H1 (cell line): ENCODE results near the gene MGST2. TPM values are rescaled to one million over a fixed set of nuclear protein-coding genes. Genes with fewer than 3 reads are reported as not detected.
A peak's percentile ranks its signal among the peaks of the same experiment; 100 is the strongest.
"Not testable (repeated sequence)": the region's sequence is repeated elsewhere in the genome, so short reads cannot be mapped to it uniquely, and the experiment has no call there.

Source experiments
- CTCF ChIA-PET: fragments of 300-600 bp; sonication (Branson Sonifier 250); formaldehyde crosslinking; loops from one replicate; lab custom pipeline; 2021; ENCODE audit not compliant: partially characterized antibody; lab: Charles Lee
- POLR2A ChIA-PET: fragments of 300-600 bp; sonication (Branson Sonifier 250); formaldehyde crosslinking; loops from one replicate; lab custom pipeline; 2021; ENCODE audit warnings: inconsistent platforms; ENCODE audit not compliant: partially characterized antibody; lab: Charles Lee
- DNase-seq, 2 experiments: peaks; one replicate each; pipeline versions ENCODE4 v3.0.0 to v3.0.0-alpha.2; 2010 to 2022; ENCODE audit warnings: low spot score in 2 of 2, low read depth in 1 of 2, mixed read lengths in 1 of 2
- FAIRE-seq: peaks from 2 replicates; lab custom pipeline; 2011; peaks lifted over from hg19 to GRCh38; lab: Jason Lieb, UNC
- H2AFZ ChIP-seq: 2 replicates; pipeline ENCODE4 v1.8.1; 2012; ENCODE audit warnings: low read length, inconsistent platforms
- H2AK5ac ChIP-seq: 2 replicates; pipeline ENCODE4 v1.6.1; 2013; ENCODE audit warnings: low read depth, low read length
- H2BK120ac ChIP-seq: replicated peaks from 2 replicates; pipeline ENCODE3; 2013; ENCODE audit warnings: low read depth, low read length, inconsistent platforms
- H2BK12ac ChIP-seq: 2 replicates; pipeline ENCODE4 v1.6.1; 2013; ENCODE audit warnings: low read depth, low read length
- H2BK15ac ChIP-seq: 2 replicates; pipeline ENCODE4 v1.6.1; 2013; ENCODE audit warnings: low read length
- H2BK20ac ChIP-seq: 2 replicates; pipeline ENCODE4 v1.6.1; 2013; ENCODE audit warnings: low read length
- H2BK5ac ChIP-seq: 2 replicates; pipeline ENCODE4 v1.6.1; 2013; ENCODE audit warnings: low read depth, low read length
- H3K14ac ChIP-seq: 2 replicates; pipeline ENCODE4 v1.6.1; 2013; ENCODE audit warnings: inconsistent platforms; ENCODE audit not compliant: insufficient read length
- H3K18ac ChIP-seq: 2 replicates; pipeline ENCODE4 v1.6.1; 2013; ENCODE audit warnings: low read length; ENCODE audit errors: extremely low read depth
- H3K23ac ChIP-seq: 2 replicates; pipeline ENCODE4 v1.6.1; 2013; ENCODE audit warnings: inconsistent platforms; ENCODE audit not compliant: insufficient read length
- H3K23me2 ChIP-seq: 2 replicates; pipeline ENCODE4 v1.6.1; 2013; ENCODE audit warnings: low read depth, low read length
- H3K27ac ChIP-seq: 2 replicates; pipeline ENCODE4 v1.6.1; 2011; ENCODE audit warnings: low read depth, low read length, inconsistent platforms
- H3K27me3 ChIP-seq, 4 experiments: replicated peaks in 1 of 4; 1 replicate in 1 of 4; 2 replicates in 3 of 4; pipeline versions ENCODE4 v1.6.1 to v1.8.1; 2011 to 2013; ENCODE audit warnings: low read length in 3 of 4, mild to moderate bottlenecking in 3 of 4, inconsistent platforms in 2 of 4, mixed read lengths in 2 of 4, moderate library complexity in 1 of 4; ENCODE audit not compliant: control insufficient read depth in 3 of 4, insufficient read depth in 3 of 4; ENCODE audit errors: extremely low read depth in 1 of 4
- H3K36me3 ChIP-seq, 4 experiments: 2 replicates each; pipeline versions ENCODE4 v1.6.1 to v1.8.1; 2011 to 2013; ENCODE audit warnings: mild to moderate bottlenecking in 4 of 4, low read length in 3 of 4, moderate library complexity in 2 of 4, control low read depth in 1 of 4, inconsistent platforms in 1 of 4; ENCODE audit not compliant: insufficient read depth in 4 of 4, control insufficient read depth in 2 of 4
- H3K4ac ChIP-seq: replicated peaks from 2 replicates; pipeline ENCODE3; 2013; ENCODE audit warnings: low read length, low read depth, mixed read lengths, inconsistent platforms; ENCODE audit not compliant: insufficient read length
- H3K4me1 ChIP-seq, 4 experiments: replicated peaks in 1 of 4; 1 replicate in 1 of 4; 2 replicates in 3 of 4; pipeline versions ENCODE4 v1.6.1 to v1.8.1; 2011 to 2013; ENCODE audit warnings: low read length in 3 of 4, inconsistent platforms in 2 of 4, mixed read lengths in 1 of 4; ENCODE audit not compliant: insufficient read depth in 4 of 4, control insufficient read depth in 3 of 4
- H3K4me2 ChIP-seq, 2 experiments: 2 replicates each; pipeline versions ENCODE4 v1.6.1 to v1.8.1; 2011 to 2013; ENCODE audit warnings: low read depth in 2 of 2, low read length in 2 of 2, control low read depth in 1 of 2, inconsistent platforms in 1 of 2, mild to moderate bottlenecking in 1 of 2; ENCODE audit not compliant: insufficient read depth in 1 of 2
- H3K4me3 ChIP-seq, 4 experiments: fragments of 200-600, 300-600 bp in 1 of 4; sonication (generic), shearing (Covaris generic), sonication (Bioruptor Twin) in 1 of 4; 2 replicates each; pipeline versions ENCODE4 v1.5.1 to v1.8.1; 2011 to 2016; ENCODE audit warnings: low read length in 4 of 4, low read depth in 3 of 4, control low read depth in 2 of 4, inconsistent platforms in 2 of 4, mild to moderate bottlenecking in 2 of 4, mixed read lengths in 1 of 4, moderate library complexity in 1 of 4; ENCODE audit not compliant: insufficient read depth in 2 of 4; ENCODE audit errors: extremely low read depth in 1 of 4
- H3K56ac ChIP-seq: replicated peaks from 2 replicates; pipeline ENCODE3; 2013; ENCODE audit warnings: low read depth, mild to moderate bottlenecking, mixed read lengths, low read length, inconsistent platforms; ENCODE audit not compliant: insufficient read length
- H3K79me1 ChIP-seq: 2 replicates; pipeline ENCODE4 v1.6.1; 2013; ENCODE audit warnings: low read depth, low read length, control low read depth
- H3K79me2 ChIP-seq, 2 experiments: 2 replicates each; pipeline versions ENCODE4 v1.6.1 to v1.8.1; 2012 to 2013; ENCODE audit warnings: low read length in 2 of 2, mild to moderate bottlenecking in 2 of 2, inconsistent platforms in 1 of 2; ENCODE audit not compliant: insufficient read depth in 2 of 2, control insufficient read depth in 1 of 2
- H3K9ac ChIP-seq, 4 experiments: replicated peaks in 1 of 4; 1 replicate in 1 of 4; 2 replicates in 3 of 4; pipeline versions ENCODE4 v1.6.1 to v1.8.1; 2011 to 2013; ENCODE audit warnings: low read depth in 3 of 4, low read length in 3 of 4, control low read depth in 2 of 4, mild to moderate bottlenecking in 2 of 4, moderate library complexity in 2 of 4, inconsistent platforms in 1 of 4; ENCODE audit errors: extremely low read depth in 1 of 4
- H3K9me3 ChIP-seq, 2 experiments: 2 replicates each; pipeline versions ENCODE4 v1.6.1 to v1.8.1; 2012 to 2013; ENCODE audit warnings: mild to moderate bottlenecking in 2 of 2, moderate library complexity in 2 of 2, control low read depth in 1 of 2, inconsistent platforms in 1 of 2, low read depth in 1 of 2, low read length in 1 of 2, mixed read lengths in 1 of 2; ENCODE audit not compliant: insufficient read depth in 2 of 2
- H4K20me1 ChIP-seq, 2 experiments: replicated peaks in 1 of 2; 2 replicates each; pipeline versions ENCODE3 to v1.8.1; 2011 to 2013; ENCODE audit warnings: inconsistent platforms in 2 of 2, low read length in 2 of 2, mild to moderate bottlenecking in 1 of 2; ENCODE audit not compliant: insufficient read depth in 2 of 2, control insufficient read depth in 1 of 2
- H4K5ac ChIP-seq: 2 replicates; pipeline ENCODE4 v1.6.1; 2013; ENCODE audit warnings: low read length, low read depth, mixed read lengths, inconsistent platforms; ENCODE audit not compliant: insufficient read length
- H4K8ac ChIP-seq: 2 replicates; pipeline ENCODE4 v1.8.0; 2013; ENCODE audit warnings: mild to moderate bottlenecking, moderate library complexity, low read length, inconsistent platforms; ENCODE audit not compliant: insufficient read depth; ENCODE audit errors: extremely low read depth
- H4K91ac ChIP-seq: replicated peaks from 2 replicates; pipeline ENCODE3; 2013; ENCODE audit warnings: low read length, mixed read lengths, inconsistent platforms; ENCODE audit not compliant: insufficient read length
- EP300 ChIP-seq, 2 experiments: IDR thresholded peaks; 1 replicate in 1 of 2; 2 replicates in 1 of 2; pipeline ENCODE4 v1.6.1; 2011 to 2012; ENCODE audit warnings: low read depth in 2 of 2, low read length in 2 of 2, mild to moderate bottlenecking in 2 of 2, borderline replicate concordance in 1 of 2, inconsistent platforms in 1 of 2, moderate library complexity in 1 of 2
- WGBS, 2 experiments: shearing (Covaris generic) in 1 of 2; methylation state at CpG; one replicate each; pipeline versions ENCODE4 v1.1.6 to v1.1.7; 2013 to 2015; ENCODE audit warnings: low lambda C conversion rate in 2 of 2, mixed read lengths in 2 of 2, inconsistent platforms in 1 of 2, low coverage in 1 of 2, missing lambda C conversion rate in 1 of 2; ENCODE audit not compliant: insufficient replicate concordance in 2 of 2, insufficient coverage in 1 of 2, insufficient read length in 1 of 2; ENCODE audit errors: extremely low coverage in 1 of 2, missing lambda C conversion rate in 1 of 2; 5-methylcytosine and 5-hydroxymethylcytosine counted together
- polyA plus RNA-seq, 7 experiments: library from polyadenylated mRNA; depleted of rRNA in 3 of 7; stranded (reverse) in 5 of 7; unstranded in 2 of 7; fragments of >200 nt in 5 of 7; fragments of 200-250 nt in 2 of 7; gene quantifications; 1 replicate in 5 of 7; 2 replicates in 1 of 7; 4 replicates in 1 of 7; pipeline versions ENCODE4 v1.2.1 to v1.2.3, GENCODE V29; 2011 to 2013; ENCODE audit warnings: missing spikeins in 2 of 7, mixed read lengths in 2 of 7
- total RNA-seq: library from RNA; stranded (reverse); fragmentation: NEBNext Ultra II Directional; extraction: Animal tissue kit (Norgen Biotek cat#: 25700); gene quantifications from 2 replicates; pipeline ENCODE4 v1.2.1, GENCODE V29; 2021

Gene MGST2
- total and polyA plus RNA-seq, 2 of the 8 experiments (the other 6 are each of a cell fraction or from before 2014, with no cell fraction given) = 8.0 to 13.6 TPM

- H3K9me3 ChIP-seq, H2AK5ac ChIP-seq, H3K23me2 ChIP-seq, H3K36me3 ChIP-seq, H2BK120ac ChIP-seq, H3K79me2 ChIP-seq, H3K9ac ChIP-seq, H2BK5ac ChIP-seq, H3K18ac ChIP-seq, H3K23ac ChIP-seq, H2BK15ac ChIP-seq: not testable (repeated sequence)
- CTCF ChIA-PET = interaction anchor here (1.4 to 8.3 kb wide), 6 partner anchors 13 to 75 kb away, joined by 5 to 82 read pairs (median 10); no protein-coding TSS in a partner anchor
- peak in 1 of 2 experiments; percentile 76; a peak in 1 of 3 replicates for TF ChIP-seq EP300 (IDR thresholded peaks at IDR 0.05; ENCODE audit: borderline replicate concordance in 1 of 2, low read depth in 2 of 2, low read length in 2 of 2)
- TF ChIP-seq, all 59 proteins: peak for 1; not testable (repeated sequence) for 58
- H3K4ac ChIP-seq, H3K14ac ChIP-seq, H2BK20ac ChIP-seq, H4K91ac ChIP-seq, FAIRE-seq, H3K56ac ChIP-seq, H3K79me1 ChIP-seq, H3K27ac ChIP-seq, H3K4me1 ChIP-seq, H4K20me1 ChIP-seq, H3K4me2 ChIP-seq, H2AFZ ChIP-seq, H4K8ac ChIP-seq, H3K4me3 ChIP-seq, H2BK12ac ChIP-seq, DNase-seq, H4K5ac ChIP-seq, POLR2A ChIA-PET, H3K27me3 ChIP-seq: not testable (repeated sequence)
- WGBS, 2 experiments = 79% methylated on average over 3 of the region's 3 CpGs; no CpG with 5 or more reads in 1 of the 2 experiments
Observed at GRCh38 chr4:139638306-139638705, 27.3 kb upstream of the MGST2 start.
